T-cell (primary cell): ENCODE measurements around the gene FAM174B. TPM values are rescaled to one million over a fixed set of nuclear protein-coding genes. Genes with fewer than 3 reads are reported as not detected.

ENCODE experiments used
- ATAC-seq, 4 experiments: fragments of 200-7000 bp in 3 of 4; fragments of 150-1000 bp in 1 of 4; cut with Tn5 transposase; replicated peaks in 1 of 4; 1 replicate in 3 of 4; 2 replicates in 1 of 4; pipeline ENCODE4 v1.10.0; 2021; ENCODE audit warnings: moderate library complexity in 3 of 4, mild to moderate bottlenecking in 2 of 4, moderate number of reproducible peaks in 1 of 4
- CTCF ChIA-PET, 2 donors: fragments of 300-600 bp; sonication (Branson Sonifier 250); formaldehyde crosslinking; loops; one replicate each; lab custom pipeline; 2022; ENCODE audit warnings: antibody characterized with exemption in 2 of 2; lab: Charles Lee
- POLR2A ChIA-PET, 2 donors: fragments of 300-600 bp; sonication (Branson Sonifier 250); formaldehyde crosslinking; loops; one replicate each; lab custom pipeline; 2022; ENCODE audit warnings: antibody characterized with exemption in 2 of 2; lab: Charles Lee
- DNase-seq, 35 experiments: peaks; one replicate each; pipeline versions ENCODE4 v3.0.0 to v3.0.0-alpha.2; 2013 to 2023
- H3K27ac ChIP-seq: one replicate; pipeline ENCODE4 v1.5.1; 2013; ENCODE audit warnings: low read length
- H3K27me3 ChIP-seq, 2 experiments: replicated peaks in 1 of 2; 1 replicate in 1 of 2; 2 replicates in 1 of 2; pipeline versions ENCODE4 v1.6.1 to v1.7.0; 2013; ENCODE audit warnings: low read length in 1 of 2, mixed read lengths in 1 of 2; ENCODE audit not compliant: control insufficient read depth in 2 of 2, insufficient read depth in 2 of 2; ENCODE audit errors: extremely low read depth in 1 of 2
- H3K36me3 ChIP-seq, 2 donors: 1 replicate in 1 of 2; 2 replicates in 1 of 2; pipeline versions ENCODE4 v1.6.1 to v1.7.0; 2013; ENCODE audit warnings: low read length in 1 of 2; ENCODE audit not compliant: control insufficient read depth in 2 of 2, insufficient read depth in 1 of 2; ENCODE audit errors: extremely low read depth in 1 of 2
- H3K4me1 ChIP-seq, 2 experiments: 1 replicate in 1 of 2; 2 replicates in 1 of 2; pipeline versions ENCODE4 v1.6.1 to v1.7.0; 2013; ENCODE audit warnings: low read length in 2 of 2, mixed read lengths in 1 of 2; ENCODE audit not compliant: insufficient read depth in 2 of 2, control insufficient read depth in 1 of 2; ENCODE audit errors: extremely low read depth in 1 of 2
- H3K4me3 ChIP-seq, 2 donors: 1 replicate in 1 of 2; 2 replicates in 1 of 2; pipeline versions ENCODE4 v1.5.1 to v1.7.0; 2013; ENCODE audit warnings: mild to moderate bottlenecking in 2 of 2, low read length in 1 of 2, moderate library complexity in 1 of 2; ENCODE audit not compliant: control insufficient read depth in 1 of 2; ENCODE audit errors: extremely low read depth in 1 of 2
- H3K9me3 ChIP-seq: 2 replicates; pipeline ENCODE4 v1.7.0; 2013
- H3K27ac Mint-ChIP-seq, 2 donors: one replicate each; pipeline ENCODE4 v1.8.0; 2020 to 2021; ENCODE audit warnings: mild to moderate bottlenecking in 2 of 2, mixed read lengths in 2 of 2
- H3K27me3 Mint-ChIP-seq, 2 donors: one replicate each; pipeline ENCODE4 v1.8.0; 2021 to 2022; ENCODE audit warnings: mixed read lengths in 2 of 2
- H3K36me3 Mint-ChIP-seq: one replicate; pipeline ENCODE4 v1.8.0; 2021; ENCODE audit warnings: mixed read lengths
- H3K4me1 Mint-ChIP-seq, 3 donors: one replicate each; pipeline ENCODE4 v1.8.0; 2020 to 2022; ENCODE audit warnings: mixed read lengths in 3 of 3, mild to moderate bottlenecking in 1 of 3
- H3K4me3 Mint-ChIP-seq, 3 donors: one replicate each; pipeline ENCODE4 v1.8.0; 2020 to 2022; ENCODE audit warnings: mild to moderate bottlenecking in 3 of 3, mixed read lengths in 3 of 3, moderate library complexity in 3 of 3
- H3K9me3 Mint-ChIP-seq, 3 donors: one replicate each; pipeline ENCODE4 v1.8.0; 2020 to 2022; ENCODE audit warnings: mixed read lengths in 3 of 3
- WGBS: methylation state at CpG from one replicate; pipeline ENCODE4 v1.1.5; 2013; ENCODE audit warnings: missing lambda C conversion rate; ENCODE audit not compliant: insufficient coverage; 5-methylcytosine and 5-hydroxymethylcytosine counted together
- total RNA-seq, 35 experiments: library from RNA in 6 of 35; stranded (reverse) in 6 of 35; fragments of 120-200 nt in 1 of 35; gene quantifications; one replicate each; pipeline versions ENCODE4 v1.2.1 to v1.2.4 and lab custom pipeline; 2013 to 2026

The FAM174B gene
- total RNA-seq, 5 donors from 2014 or later (not counting 1 experiment from before 2014, with no cell fraction given), result 3.6 to 12.3 (median 4.2) TPM

DNA sequence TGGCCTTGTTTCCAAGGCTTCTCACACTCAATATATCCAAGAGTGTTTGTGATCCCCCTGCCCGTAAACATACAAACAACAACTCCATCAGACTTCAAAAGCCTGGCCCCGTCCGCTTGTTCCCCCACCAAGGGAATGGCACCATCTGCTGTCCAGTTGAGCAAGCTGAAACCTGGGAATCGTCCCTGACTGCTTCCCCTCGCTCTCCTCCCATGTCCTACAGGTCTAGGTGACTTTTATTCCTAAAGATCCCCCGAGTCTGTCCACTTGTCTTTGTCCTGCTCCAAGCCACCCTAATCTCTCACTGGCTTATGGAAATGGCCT, 27.9 kb upstream of the FAM174B start:
- H3K4me1 Mint-ChIP-seq, result no peaks in the 10 kb centered on the region
- ATAC-seq, result no peak

DNA sequence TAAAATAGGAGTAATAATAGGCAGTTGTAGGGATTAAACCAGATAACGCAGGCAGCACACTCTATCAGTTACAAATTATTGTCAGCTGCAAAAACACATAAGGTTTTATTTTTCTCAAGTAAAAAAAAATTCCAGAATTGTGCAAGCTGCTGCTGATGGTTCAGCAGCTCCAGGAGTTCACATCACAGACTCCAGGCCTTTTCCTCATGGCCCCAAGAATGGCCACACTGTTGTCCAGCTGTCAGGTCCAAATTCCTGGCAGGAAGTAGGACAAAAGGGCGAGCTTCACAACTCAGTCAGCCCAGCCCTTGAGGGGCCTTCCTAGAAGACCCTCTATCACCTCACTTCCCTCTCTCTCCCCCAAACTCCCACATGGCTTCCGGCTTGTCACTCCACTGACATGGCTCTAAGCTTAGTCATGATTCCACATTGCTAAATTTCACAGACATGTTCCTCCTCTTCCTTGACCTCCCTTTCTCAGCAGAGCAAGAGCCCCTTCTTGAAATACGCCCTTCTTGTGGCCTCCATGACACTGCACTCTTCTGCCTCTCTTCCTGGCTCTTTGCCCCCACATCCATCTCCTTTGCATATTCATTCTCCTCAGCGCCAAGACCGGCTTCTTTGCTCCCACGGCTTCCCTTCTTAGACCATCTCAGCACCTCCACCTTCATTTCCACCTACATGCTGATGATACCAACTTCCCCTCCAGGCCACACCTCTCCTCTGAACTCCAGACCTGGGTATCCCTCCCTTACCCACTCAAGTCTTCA, 27.4 kb upstream of the FAM174B start:
- peaks cover 3% of the 10 kb centered on the region for H3K36me3 Mint-ChIP-seq
- ChIA-PET CTCF (interaction anchor here in 1 of 2 donors (0.6 kb wide), 1 partner anchor 14 kb away, joined by 3 read pairs; no protein-coding TSS in a partner anchor), POLR2A (no interaction called here)
- Histone ChIP-seq H3K36me3 (no peaks in the 10 kb centered on the region), H3K27me3 (peaks cover 0 to 11% of the 10 kb centered on the region in 2 experiments), H3K4me1 (no peaks in the 10 kb centered on the region), H3K4me3 (no peak overlapping the region), H3K9me3 (no peaks in the 10 kb centered on the region), H3K27ac (no peak overlapping the region)
- no peak overlapping the region for H3K4me3 Mint-ChIP-seq
- no peak for DNase-seq
- H3K27ac Mint-ChIP-seq, result no peak overlapping the region
- H3K9me3 Mint-ChIP-seq, result peaks cover 3 to 9% (median 3%) of the 10 kb centered on the region in 3 donors
- H3K4me1 Mint-ChIP-seq, result no peaks in the 10 kb centered on the region
- WGBS, result 61% methylated on average over 6 of the region's 7 CpGs
- H3K27me3 Mint-ChIP-seq, result peaks cover 17 to 27% of the 10 kb centered on the region in 2 donors
- no peak for ATAC-seq

More for the DNA sequence above, 27.9 kb upstream of the FAM174B start:
- no peak overlapping the region for H3K27ac ChIP-seq
- H3K27me3 ChIP-seq, result peaks cover 0 to 11% of the 10 kb centered on the region in 2 experiments
- peaks cover 8 to 14% (median 8%) of the 10 kb centered on the region in 3 donors for H3K9me3 Mint-ChIP-seq
- ChIA-PET CTCF (no interaction called here), POLR2A (no interaction called here)
- no peak for DNase-seq
- H3K4me1 ChIP-seq, result no peaks in the 10 kb centered on the region
- H3K4me3 ChIP-seq, result no peak overlapping the region
- peaks cover 11 to 25% of the 10 kb centered on the region in 2 donors for H3K27me3 Mint-ChIP-seq
- no peaks in the 10 kb centered on the region for H3K9me3 ChIP-seq
- no peak overlapping the region for H3K27ac Mint-ChIP-seq
- WGBS, result 60% methylated on average over 6 of the region's 6 CpGs
- no peak overlapping the region for H3K4me3 Mint-ChIP-seq
- H3K36me3 Mint-ChIP-seq, result peaks cover 3% of the 10 kb centered on the region
- H3K36me3 ChIP-seq, result no peaks in the 10 kb centered on the region

DNA sequence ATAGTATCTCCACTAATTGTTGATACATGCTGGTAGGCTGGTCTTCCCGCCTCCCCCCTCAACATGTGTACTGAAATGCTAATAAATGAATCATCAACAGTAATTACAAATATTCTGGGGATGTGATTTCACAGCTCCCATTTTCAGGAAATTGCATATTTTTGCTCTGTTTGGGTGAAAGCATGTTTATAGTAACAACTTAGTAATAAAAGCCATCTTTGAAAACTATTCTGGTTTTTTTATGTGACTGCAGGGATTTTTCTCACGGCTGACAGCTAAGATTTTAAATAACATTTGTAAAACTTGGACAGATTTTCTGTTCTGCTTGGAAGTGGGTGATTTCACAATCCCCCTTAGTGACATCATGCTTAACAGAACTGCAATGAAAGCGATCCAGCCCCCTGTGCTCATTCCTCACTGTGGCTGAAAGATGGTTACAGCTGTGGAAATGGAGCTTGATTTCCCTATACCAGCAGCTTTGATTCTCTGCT, 25.6 kb upstream of the FAM174B start:
- Mint-ChIP-seq H3K4me1 (no peaks in the 10 kb centered on the region), H3K4me3 (no peak overlapping the region), H3K36me3 (no peaks in the 10 kb centered on the region), H3K9me3 (no peaks in the 10 kb centered on the region), H3K27me3 (peaks cover 17 to 27% of the 10 kb centered on the region in 2 donors), H3K27ac (no peak overlapping the region)
- peaks cover 0 to 11% of the 10 kb centered on the region in 2 experiments for H3K27me3 ChIP-seq
- H3K27ac ChIP-seq, result no peak overlapping the region
- H3K4me1 ChIP-seq, result no peaks in the 10 kb centered on the region
- no peaks in the 10 kb centered on the region for H3K9me3 ChIP-seq
- no peak overlapping the region for H3K4me3 ChIP-seq
- DNase-seq (no peak), ATAC-seq (no peak)
- CTCF ChIA-PET, result interaction anchor here in 1 of 2 donors (0.7 kb wide), 1 partner anchor 226 kb away, joined by 3 read pairs; no protein-coding TSS in a partner anchor
- POLR2A ChIA-PET, result no interaction called here
- no peaks in the 10 kb centered on the region for H3K36me3 ChIP-seq
- no CpG with 5 or more reads among the region's 3 CpGs for WGBS

DNA sequence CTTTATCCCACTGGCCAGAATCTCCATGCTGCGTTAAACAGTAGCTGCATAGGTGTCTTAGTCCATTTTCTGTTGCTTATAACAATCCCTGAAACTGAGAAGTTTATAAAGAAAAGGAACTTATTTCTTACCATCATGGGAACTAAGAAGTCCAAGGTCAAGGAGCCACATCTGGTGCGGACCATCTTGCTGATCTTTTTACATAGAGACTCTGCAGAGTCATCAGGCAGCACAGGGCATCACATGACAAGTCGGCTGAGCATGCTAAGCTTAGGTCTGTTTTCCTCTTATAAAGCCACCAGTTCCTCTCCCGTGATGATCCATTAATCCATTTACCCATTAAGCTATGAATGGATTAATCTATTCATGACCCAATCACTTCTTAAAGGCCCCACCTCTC, 22.4 kb upstream of the FAM174B start:
- POLR2A ChIA-PET, result no interaction called here
- no peak overlapping the region for H3K4me3 Mint-ChIP-seq
- H3K4me3 ChIP-seq, result no peak overlapping the region
- no peak overlapping the region for H3K27ac ChIP-seq
- no peaks in the 10 kb centered on the region for H3K9me3 ChIP-seq
- no peaks in the 10 kb centered on the region for H3K4me1 ChIP-seq
- CTCF ChIA-PET, result no interaction called here
- H3K27ac Mint-ChIP-seq, result no peak overlapping the region
- no peak for ATAC-seq
- H3K27me3 ChIP-seq, result peaks cover 0 to 7% of the 10 kb centered on the region in 2 experiments
- 80% methylated on average over 1 of the region's 4 CpGs for WGBS
- DNase-seq, result no peak
- peaks cover 14 to 15% of the 10 kb centered on the region in 2 donors for H3K27me3 Mint-ChIP-seq
- H3K36me3 Mint-ChIP-seq, result no peaks in the 10 kb centered on the region
- no peaks in the 10 kb centered on the region for H3K4me1 Mint-ChIP-seq
- no peaks in the 10 kb centered on the region for H3K36me3 ChIP-seq
- H3K9me3 Mint-ChIP-seq, result no peaks in the 10 kb centered on the region

DNA sequence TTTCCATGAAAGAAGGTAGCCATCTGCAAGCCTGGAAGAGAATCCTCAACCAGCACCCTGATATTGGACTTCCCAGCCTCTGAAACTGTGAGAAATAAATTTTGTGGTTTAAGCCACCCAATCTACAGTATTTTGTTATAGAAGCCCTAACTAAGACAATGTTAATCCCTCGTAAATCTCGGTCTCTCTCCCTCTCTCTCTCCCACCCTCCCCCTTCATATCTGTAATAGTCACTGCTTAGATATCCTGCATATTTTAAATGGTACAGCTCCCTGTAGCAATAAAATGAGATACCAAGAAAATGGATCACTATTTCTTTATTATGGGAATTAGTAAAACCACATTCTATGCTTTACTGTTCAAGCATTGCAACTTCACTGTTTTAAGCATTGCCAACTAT, 21.0 kb upstream of the FAM174B start:
- H3K36me3 ChIP-seq, result no peaks in the 10 kb centered on the region
- no peaks in the 10 kb centered on the region for H3K9me3 Mint-ChIP-seq
- H3K9me3 ChIP-seq, result no peaks in the 10 kb centered on the region
- no peaks in the 10 kb centered on the region for H3K4me1 Mint-ChIP-seq
- H3K27ac Mint-ChIP-seq, result no peak overlapping the region
- no peak overlapping the region for H3K4me3 Mint-ChIP-seq
- no peak overlapping the region for H3K4me3 ChIP-seq
- no peak for DNase-seq
- ChIA-PET CTCF (no interaction called here), POLR2A (no interaction called here)
- no peaks in the 10 kb centered on the region for H3K36me3 Mint-ChIP-seq
- peaks cover 0 to 10% of the 10 kb centered on the region in 2 experiments for H3K27me3 ChIP-seq
- peaks cover 10 to 12% of the 10 kb centered on the region in 2 donors for H3K27me3 Mint-ChIP-seq
- ATAC-seq, result no peak
- H3K27ac ChIP-seq, result no peak overlapping the region
- no peaks in the 10 kb centered on the region for H3K4me1 ChIP-seq
- WGBS, result no CpG with 5 or more reads among the region's 2 CpGs

DNA sequence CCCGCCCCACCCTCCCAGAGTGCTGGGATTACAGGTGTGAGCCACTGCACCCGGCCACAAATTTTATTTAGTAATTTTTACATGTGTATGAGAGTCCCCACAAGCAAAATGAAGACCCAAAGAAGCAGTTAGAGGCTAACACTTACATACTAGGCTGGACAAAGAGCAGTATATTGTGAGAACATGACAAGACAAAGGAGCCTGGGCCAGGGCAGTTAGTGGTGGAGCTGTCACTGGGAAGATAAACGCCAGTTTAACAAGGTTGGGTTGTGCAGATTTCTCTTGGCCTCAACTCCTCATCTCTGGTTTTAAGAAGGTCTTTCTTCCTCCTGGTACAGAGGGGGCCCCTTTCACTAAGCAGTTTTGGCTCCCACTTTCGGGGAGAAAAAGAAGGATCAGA, 19.9 kb upstream of the FAM174B start:
- WGBS, result 93% methylated on average over 2 of the region's 4 CpGs
- H3K27me3 ChIP-seq, result peaks cover 0 to 10% of the 10 kb centered on the region in 2 experiments
- ChIA-PET CTCF (no interaction called here), POLR2A (no interaction called here)
- DNase-seq, result no peak
- H3K4me1 Mint-ChIP-seq, result no peaks in the 10 kb centered on the region
- H3K4me3 Mint-ChIP-seq, result no peak overlapping the region
- H3K27ac Mint-ChIP-seq, result no peak overlapping the region
- no peaks in the 10 kb centered on the region for H3K36me3 ChIP-seq
- no peak overlapping the region for H3K4me3 ChIP-seq
- no peaks in the 10 kb centered on the region for H3K4me1 ChIP-seq
- H3K9me3 Mint-ChIP-seq, result no peaks in the 10 kb centered on the region
- no peak overlapping the region for H3K27ac ChIP-seq
- no peaks in the 10 kb centered on the region for H3K36me3 Mint-ChIP-seq
- ATAC-seq, result no peak
- peaks cover 8 to 12% of the 10 kb centered on the region in 2 donors for H3K27me3 Mint-ChIP-seq
- no peaks in the 10 kb centered on the region for H3K9me3 ChIP-seq
